Progenitor cell of endocrine pancreas (in vitro differentiated cells): ENCODE measurements around the gene DUSP22. TPM values are rescaled to one million over a fixed set of nuclear protein-coding genes. Genes with fewer than 3 reads are reported as not detected.

ENCODE experiments used
- DNase-seq: peaks from one replicate; pipeline ENCODE4 v3.0.0; 2021; ENCODE audit warnings: low spot score; ENCODE audit not compliant: unreplicated experiment
- H3K27ac Mint-ChIP-seq: 2 replicates; pipeline ENCODE4 v1.8.0; 2021; ENCODE audit warnings: mild to moderate bottlenecking, moderate library complexity, mixed read lengths
- H3K27me3 Mint-ChIP-seq: 2 replicates; pipeline ENCODE4 v1.8.0; 2021; ENCODE audit warnings: mixed read lengths
- H3K36me3 Mint-ChIP-seq: 2 replicates; pipeline ENCODE4 v1.8.0; 2022; ENCODE audit warnings: mixed read lengths; ENCODE audit not compliant: insufficient read depth
- H3K4me1 Mint-ChIP-seq: 2 replicates; pipeline ENCODE4 v1.8.0; 2021; ENCODE audit warnings: low read depth, mixed read lengths
- H3K4me3 Mint-ChIP-seq: 2 replicates; pipeline ENCODE4 v1.8.0; 2021; ENCODE audit warnings: low read depth, mild to moderate bottlenecking, moderate library complexity, mixed read lengths
- H3K9me3 Mint-ChIP-seq: 2 replicates; pipeline ENCODE4 v1.8.0; 2021; ENCODE audit warnings: low read depth, mixed read lengths
- total RNA-seq: library from RNA; stranded (reverse); gene quantifications from 2 replicates; pipeline ENCODE4 v1.2.1, GENCODE V29; 2021
- TF ChIP-seq, protein P1 (sequence below): fragments of 200-600 bp; sonication (generic); IDR thresholded peaks from one replicate; pipeline ENCODE4 v1.5.0; 2021; ENCODE audit warnings: antibody characterized with exemption, mild to moderate bottlenecking; ENCODE audit not compliant: unreplicated experiment

The DUSP22 gene
- total RNA-seq, 1 donor from 2014 or later = 40.4 TPM

DNA sequence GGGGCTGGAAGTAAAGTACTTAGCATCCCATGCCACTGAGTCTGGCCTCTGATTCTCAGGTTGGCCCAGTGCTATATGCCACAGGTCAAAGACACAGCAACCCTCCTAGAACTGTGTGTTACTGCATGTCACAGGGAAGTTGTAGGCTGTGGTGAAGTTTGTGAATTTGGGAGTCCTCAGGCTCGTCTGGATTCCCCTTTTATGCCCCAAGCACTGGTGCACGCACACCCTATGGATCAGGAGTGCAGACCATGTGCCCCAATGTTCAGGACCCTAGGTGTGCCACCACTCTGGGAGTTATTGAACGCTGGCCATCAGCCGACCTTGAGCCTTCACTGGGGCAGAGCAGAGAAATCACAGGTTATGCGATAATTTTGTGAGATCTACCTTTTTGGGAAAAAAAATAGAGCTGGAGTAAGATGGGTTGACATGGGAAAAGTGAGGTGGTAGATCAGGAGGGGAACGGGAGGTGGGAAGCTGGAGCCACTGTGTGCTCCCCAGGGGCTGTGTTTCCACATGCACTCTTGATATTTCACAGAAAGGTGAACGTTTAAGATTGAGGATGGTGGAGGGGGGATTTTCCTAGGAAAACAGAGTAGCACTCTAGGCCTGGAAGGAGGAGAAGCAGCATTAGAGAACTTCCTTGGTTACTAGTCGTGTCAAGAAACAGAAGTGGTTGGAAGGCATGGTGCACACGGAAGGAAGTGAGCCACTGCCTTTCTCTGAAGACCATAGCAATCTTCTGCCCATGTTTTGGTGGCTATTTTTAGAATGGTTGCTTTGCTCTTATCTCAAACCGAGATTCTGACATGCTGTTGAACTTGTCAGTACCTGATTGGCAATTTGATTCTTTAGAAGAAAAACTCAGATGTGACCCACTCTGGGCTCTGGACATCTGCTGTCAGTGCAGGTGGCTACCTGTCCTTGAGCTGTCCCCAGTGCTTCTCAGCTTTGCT, 44.1 kb downstream of the DUSP22 start:
- no peak overlapping the region for H3K27ac Mint-ChIP-seq
- no peaks in the 10 kb centered on the region for H3K4me1 Mint-ChIP-seq
- H3K4me3 Mint-ChIP-seq = no peak overlapping the region
- TF ChIP-seq, protein P1, sequence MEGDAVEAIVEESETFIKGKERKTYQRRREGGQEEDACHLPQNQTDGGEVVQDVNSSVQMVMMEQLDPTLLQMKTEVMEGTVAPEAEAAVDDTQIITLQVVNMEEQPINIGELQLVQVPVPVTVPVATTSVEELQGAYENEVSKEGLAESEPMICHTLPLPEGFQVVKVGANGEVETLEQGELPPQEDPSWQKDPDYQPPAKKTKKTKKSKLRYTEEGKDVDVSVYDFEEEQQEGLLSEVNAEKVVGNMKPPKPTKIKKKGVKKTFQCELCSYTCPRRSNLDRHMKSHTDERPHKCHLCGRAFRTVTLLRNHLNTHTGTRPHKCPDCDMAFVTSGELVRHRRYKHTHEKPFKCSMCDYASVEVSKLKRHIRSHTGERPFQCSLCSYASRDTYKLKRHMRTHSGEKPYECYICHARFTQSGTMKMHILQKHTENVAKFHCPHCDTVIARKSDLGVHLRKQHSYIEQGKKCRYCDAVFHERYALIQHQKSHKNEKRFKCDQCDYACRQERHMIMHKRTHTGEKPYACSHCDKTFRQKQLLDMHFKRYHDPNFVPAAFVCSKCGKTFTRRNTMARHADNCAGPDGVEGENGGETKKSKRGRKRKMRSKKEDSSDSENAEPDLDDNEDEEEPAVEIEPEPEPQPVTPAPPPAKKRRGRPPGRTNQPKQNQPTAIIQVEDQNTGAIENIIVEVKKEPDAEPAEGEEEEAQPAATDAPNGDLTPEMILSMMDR = no peak
- H3K36me3 Mint-ChIP-seq = peaks cover 3% of the 10 kb centered on the region
- H3K9me3 Mint-ChIP-seq = peaks cover 4% of the 10 kb centered on the region
- no peak for DNase-seq
- no peaks in the 10 kb centered on the region for H3K27me3 Mint-ChIP-seq

DNA sequence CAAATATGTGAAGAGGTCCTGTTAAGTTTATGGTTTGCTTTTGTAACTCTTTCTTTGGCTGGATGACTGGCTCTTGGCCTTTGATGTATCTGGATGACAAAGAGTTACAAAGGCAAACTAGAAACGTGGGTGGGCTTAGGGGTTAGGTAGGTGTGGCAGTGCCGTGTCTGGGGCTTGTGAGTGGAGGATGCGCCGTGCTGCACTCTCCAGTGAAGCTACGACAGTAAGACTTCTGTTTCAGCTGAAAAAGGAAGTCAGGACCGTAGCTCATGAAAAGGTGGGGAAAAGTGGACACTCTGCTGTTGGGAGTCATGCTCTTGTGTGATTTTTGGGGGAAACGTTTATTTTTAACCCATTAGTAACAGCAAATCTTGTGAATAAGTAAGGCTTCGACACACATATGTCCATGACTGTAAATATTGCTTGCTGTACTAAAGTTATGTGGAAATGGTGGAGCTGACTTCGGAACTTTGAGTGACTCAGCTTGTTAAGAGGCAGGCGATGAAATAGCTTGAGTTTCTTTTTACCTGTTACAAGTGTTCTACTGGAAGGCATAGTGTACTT, 45.6 kb downstream of the DUSP22 start:
- H3K36me3 Mint-ChIP-seq = peaks cover 3% of the 10 kb centered on the region
- no peak for DNase-seq
- TF ChIP-seq, protein P1 = no peak
- H3K4me1 Mint-ChIP-seq = no peaks in the 10 kb centered on the region
- H3K27ac Mint-ChIP-seq = no peak overlapping the region
- peaks cover 4% of the 10 kb centered on the region for H3K9me3 Mint-ChIP-seq
- no peaks in the 10 kb centered on the region for H3K27me3 Mint-ChIP-seq
- no peak overlapping the region for H3K4me3 Mint-ChIP-seq

DNA sequence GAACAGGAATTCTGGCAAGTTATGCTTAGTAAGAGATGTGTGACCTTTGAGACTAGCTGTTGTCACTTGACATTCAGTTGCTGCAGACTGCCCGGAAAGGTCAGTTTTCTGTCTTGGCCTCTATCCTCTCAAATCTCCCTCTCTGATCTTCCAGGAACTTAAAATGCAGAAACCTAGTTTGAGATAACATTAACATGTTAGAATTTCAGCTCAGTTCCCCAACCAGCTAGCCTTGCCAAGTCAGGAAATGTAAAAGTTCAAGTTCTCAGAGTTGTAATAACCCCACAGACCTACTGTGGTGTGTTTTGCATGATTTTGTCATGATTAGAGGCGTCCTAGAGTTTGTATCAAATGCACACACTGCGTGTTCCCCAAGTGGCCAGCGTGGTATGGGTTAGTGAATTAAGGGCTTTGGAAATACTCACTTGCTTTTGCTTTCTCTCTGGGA, 46.6 kb downstream of the DUSP22 start:
- H3K27ac Mint-ChIP-seq = no peak overlapping the region
- no peaks in the 10 kb centered on the region for H3K4me1 Mint-ChIP-seq
- H3K27me3 Mint-ChIP-seq = no peaks in the 10 kb centered on the region
- TF ChIP-seq, protein P1 = no peak
- no peak overlapping the region for H3K4me3 Mint-ChIP-seq
- no peak for DNase-seq
- H3K36me3 Mint-ChIP-seq = peaks cover 3% of the 10 kb centered on the region
- H3K9me3 Mint-ChIP-seq = peaks cover 4% of the 10 kb centered on the region

DNA sequence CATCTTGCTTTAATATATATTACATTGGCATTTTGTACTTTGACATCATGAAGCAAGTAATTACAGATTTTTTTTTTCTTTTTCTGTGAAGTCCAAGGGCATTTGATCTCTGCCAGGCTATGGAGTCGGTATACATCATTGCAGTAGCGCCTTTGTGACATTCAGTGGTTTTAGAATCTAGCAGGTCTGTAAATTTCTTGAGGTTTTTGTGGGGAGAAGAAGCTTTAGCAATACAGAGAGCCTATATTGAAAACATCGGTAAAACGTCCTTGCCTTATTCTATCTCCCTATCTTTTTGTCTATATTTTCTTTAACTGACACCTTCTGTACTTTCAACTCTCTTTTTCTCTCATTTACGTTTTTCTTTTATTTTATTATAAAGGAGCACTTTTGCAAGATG, 47.2 kb downstream of the DUSP22 start:
- H3K4me1 Mint-ChIP-seq = no peaks in the 10 kb centered on the region
- no peaks in the 10 kb centered on the region for H3K27me3 Mint-ChIP-seq
- H3K36me3 Mint-ChIP-seq = peaks cover 3% of the 10 kb centered on the region
- H3K4me3 Mint-ChIP-seq = no peak overlapping the region
- peaks cover 7% of the 10 kb centered on the region for H3K9me3 Mint-ChIP-seq
- TF ChIP-seq, protein P1 = no peak
- no peak overlapping the region for H3K27ac Mint-ChIP-seq
- no peak for DNase-seq

DNA sequence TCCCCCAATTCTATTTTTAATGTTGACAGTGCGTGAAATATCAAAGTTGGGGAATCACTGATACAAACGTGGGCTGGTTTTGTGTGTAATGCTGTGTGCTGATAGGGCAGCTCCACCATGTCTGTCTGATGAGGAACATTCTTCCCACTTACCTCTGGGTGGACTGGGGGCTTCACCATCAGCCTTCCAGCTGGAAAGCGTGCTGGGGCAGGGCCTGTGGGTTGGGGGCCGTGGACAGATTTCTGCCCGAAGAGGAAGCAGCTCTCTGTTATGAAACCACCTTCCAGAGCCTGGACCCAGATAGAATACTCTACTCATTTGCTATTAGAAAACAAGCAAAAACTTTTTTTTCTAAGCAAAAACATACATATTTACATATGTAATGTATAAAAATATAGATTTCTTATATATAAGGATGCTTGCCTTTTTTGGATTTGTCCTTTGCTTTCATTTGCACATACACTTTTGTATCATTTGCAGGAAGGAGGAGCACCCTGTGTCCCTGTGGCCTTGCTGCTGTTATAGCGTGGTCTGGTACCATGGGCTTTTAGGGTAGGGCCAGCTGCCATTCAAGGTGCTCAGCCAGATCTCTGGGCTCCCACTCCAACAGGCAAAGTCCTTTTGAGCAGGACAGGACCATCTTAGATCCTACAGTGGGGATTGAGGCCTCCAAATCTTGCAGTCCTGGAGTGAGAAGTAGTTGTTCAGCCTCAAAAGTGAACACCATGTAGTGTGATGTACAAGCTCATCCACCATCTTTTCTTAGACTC, 48.1 kb downstream of the DUSP22 start:
- Mint-ChIP-seq H3K4me1 (no peaks in the 10 kb centered on the region), H3K9me3 (peaks cover 7% of the 10 kb centered on the region), H3K27me3 (no peaks in the 10 kb centered on the region), H3K36me3 (peaks cover 3% of the 10 kb centered on the region), H3K27ac (no peak overlapping the region), H3K4me3 (no peak overlapping the region)
- TF ChIP-seq, protein P1 = no peak
- no peak for DNase-seq
